ENCODE data around the gene CBFA2T3. TPM values are rescaled to one million over a fixed set of nuclear protein-coding genes. Genes with fewer than 3 reads are reported as not detected.
"Not testable (repeated sequence)": the region's sequence is repeated elsewhere in the genome, so short reads cannot be mapped to it uniquely, and the experiment has no call there.

CBFA2T3 gene
- total and polyA plus RNA-seq, 9 donors, result 0.53 to 2.8 (median 1.2) TPM; not detected in 1

- Histone ChIP-seq H3K27me3 (no peaks in the 10 kb centered on the region), H3K9me3 (no peaks in the 10 kb centered on the region), H3K4me1 (ENCODE audit: insufficient read depth) (peaks cover 3% of the 10 kb centered on the region), H3K4me3 (no peak overlapping the region), H3K36me3 (no peaks in the 10 kb centered on the region), H3K27ac (no peak overlapping the region)
- no peak for DNase-seq
- intact Hi-C loops (cut with DNase I), result no loop called here
- WGBS, 3 donors, result 82 to 84% (median 82%) methylated on average over 22 of the region's 22 CpGs
- TF ChIP-seq POLR2A (IDR thresholded peaks at IDR 0.05) (no peak), EP300 (IDR thresholded peaks at IDR 0.05) (no peak)
Observed at GRCh38 chr16:88922826-88923410, 54.1 kb downstream of the CBFA2T3 start.

GRCh38 chr16:88922114-88922825 lies 54.7 kb downstream of the CBFA2T3 start:
- no peak for TF ChIP-seq EP300 (IDR thresholded peaks at IDR 0.05)
- no peak for TF ChIP-seq POLR2A (IDR thresholded peaks at IDR 0.05)
- no peaks in the 10 kb centered on the region for H3K27me3 ChIP-seq
- 58 to 77% (median 58%) methylated on average over 24 to 26 of the region's 26 CpGs for WGBS, 3 donors
- H3K36me3 ChIP-seq, result no peaks in the 10 kb centered on the region
- intact Hi-C loops (cut with DNase I), result no loop called here
- peaks cover 3% of the 10 kb centered on the region for H3K4me1 ChIP-seq (ENCODE audit: insufficient read depth)
- DNase-seq, result peak in 3 of 5 donors; percentile 45 to 59 (median 51)
- no peak overlapping the region for H3K27ac ChIP-seq
- no peak overlapping the region for H3K4me3 ChIP-seq
- H3K9me3 ChIP-seq, result no peaks in the 10 kb centered on the region

- Histone ChIP-seq H3K27me3 (no peaks in the 10 kb centered on the region), H3K27ac (no peak overlapping the region), H3K4me3 (no peak overlapping the region), H3K4me1 (ENCODE audit: insufficient read depth) (peaks cover 3% of the 10 kb centered on the region), H3K36me3 (no peaks in the 10 kb centered on the region), H3K9me3 (no peaks in the 10 kb centered on the region)
- WGBS, 3 donors, result 82 to 89% (median 83%) methylated on average over 19 of the region's 19 CpGs
- no peak for TF ChIP-seq EP300 (IDR thresholded peaks at IDR 0.05)
- intact Hi-C loops (cut with DNase I), result no loop called here
- no peak for DNase-seq
Observed at GRCh38 chr16:88921591-88921990, 55.4 kb downstream of the CBFA2T3 start.

- 17 to 23% (median 19%) methylated on average over 28 of the region's 28 CpGs for WGBS, 3 donors
- H3K9me3 ChIP-seq, result no peaks in the 10 kb centered on the region
- no peak overlapping the region for H3K27ac ChIP-seq
- peaks cover 3% of the 10 kb centered on the region for H3K4me1 ChIP-seq (ENCODE audit: insufficient read depth)
- H3K27me3 ChIP-seq, result no peaks in the 10 kb centered on the region
- H3K36me3 ChIP-seq, result no peaks in the 10 kb centered on the region
- TF ChIP-seq EP300 (IDR thresholded peaks at IDR 0.05) (no peak), POLR2A (IDR thresholded peaks at IDR 0.05) (no peak), CTCF (IDR thresholded peaks at IDR 0.05) (no peak)
- H3K4me3 ChIP-seq, result no peak overlapping the region
- intact Hi-C loops (cut with DNase I), result no loop called here
- DNase-seq, result peak in 3 of 5 donors; percentile 42 to 57 (median 56)
Observed at GRCh38 chr16:88920618-88921590, 56.1 kb downstream of the CBFA2T3 start.

- peaks cover 3% of the 10 kb centered on the region for H3K4me1 ChIP-seq (ENCODE audit: insufficient read depth)
- H3K9me3 ChIP-seq, result no peaks in the 10 kb centered on the region
- no peak for TF ChIP-seq POLR2A (IDR thresholded peaks at IDR 0.05)
- no peak for DNase-seq
- intact Hi-C loops (cut with DNase I), result no loop called here
- no peaks in the 10 kb centered on the region for H3K27me3 ChIP-seq
- 84 to 87% (median 85%) methylated on average over 12 of the region's 12 CpGs for WGBS, 3 donors
- H3K27ac ChIP-seq, result no peak overlapping the region
- H3K4me3 ChIP-seq, result no peak overlapping the region
- H3K36me3 ChIP-seq, result no peaks in the 10 kb centered on the region
Observed at GRCh38 chr16:88919936-88920335, 57.1 kb downstream of the CBFA2T3 start.

GRCh38 chr16:88918896-88919295 lies 58.1 kb downstream of the CBFA2T3 start:
- H3K4me1 ChIP-seq (ENCODE audit: insufficient read depth); H3K36me3 ChIP-seq; H3K27ac ChIP-seq; intact Hi-C loops (cut with DNase I); H3K9me3 ChIP-seq; H3K27me3 ChIP-seq; H3K4me3 ChIP-seq; DNase-seq: not testable (repeated sequence)
- WGBS, 3 donors, result 94 to 96% (median 94%) methylated on average over 8 of the region's 8 CpGs
